ENCODE data around the gene UBR3.

UBR3 gene

DNA sequence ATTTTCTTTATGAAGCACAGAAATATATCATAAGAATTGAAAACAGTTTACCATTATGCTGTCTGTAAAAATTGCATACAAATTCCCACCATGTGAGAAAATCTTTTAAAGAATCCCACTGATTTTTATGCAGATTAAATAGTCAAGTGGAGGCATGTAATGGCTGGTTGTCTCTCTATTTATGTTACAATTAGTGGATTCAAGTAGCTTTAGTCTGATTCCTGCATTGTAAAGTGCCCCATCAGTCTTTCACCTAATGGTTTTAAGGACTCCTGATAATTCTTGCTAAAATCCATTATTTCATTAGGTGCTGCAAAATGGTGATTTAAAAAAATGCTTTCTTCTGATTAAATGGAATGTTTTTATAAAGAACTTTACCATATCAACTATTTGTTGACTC lies 202.3 kb downstream of the UBR3 start:
- TF ChIP-seq CEBPB (IDR thresholded peaks at IDR 0.05) (no peak), ZBTB7A (IDR thresholded peaks at IDR 0.05; ENCODE audit: low read depth) (no peak), TCF12 (IDR thresholded peaks at IDR 0.05; ENCODE audit: low read depth) (no peak), EGR1 (IDR thresholded peaks at IDR 0.05) (no peak), YY1 (IDR thresholded peaks at IDR 0.05; ENCODE audit: low read depth) (no peak), FOXM1 (IDR thresholded peaks at IDR 0.05; ENCODE audit: borderline replicate concordance, low read depth) (no peak), NFIC (IDR thresholded peaks at IDR 0.05) (no peak), CREB1 (IDR thresholded peaks at IDR 0.05; ENCODE audit: low read depth) (no peak), TAF1 (IDR thresholded peaks at IDR 0.05; ENCODE audit: low read depth) (no peak), RAD21 (IDR thresholded peaks at IDR 0.05; ENCODE audit: low read depth) (no peak), TEAD4 (IDR thresholded peaks at IDR 0.05) (no peak)
- TF ChIP-seq, protein P1, sequence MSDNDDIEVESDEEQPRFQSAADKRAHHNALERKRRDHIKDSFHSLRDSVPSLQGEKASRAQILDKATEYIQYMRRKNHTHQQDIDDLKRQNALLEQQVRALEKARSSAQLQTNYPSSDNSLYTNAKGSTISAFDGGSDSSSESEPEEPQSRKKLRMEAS (IDR thresholded peaks at IDR 0.05): no peak
- TF ChIP-seq, protein P2, sequence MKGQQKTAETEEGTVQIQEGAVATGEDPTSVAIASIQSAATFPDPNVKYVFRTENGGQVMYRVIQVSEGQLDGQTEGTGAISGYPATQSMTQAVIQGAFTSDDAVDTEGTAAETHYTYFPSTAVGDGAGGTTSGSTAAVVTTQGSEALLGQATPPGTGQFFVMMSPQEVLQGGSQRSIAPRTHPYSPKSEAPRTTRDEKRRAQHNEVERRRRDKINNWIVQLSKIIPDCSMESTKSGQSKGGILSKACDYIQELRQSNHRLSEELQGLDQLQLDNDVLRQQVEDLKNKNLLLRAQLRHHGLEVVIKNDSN (IDR thresholded peaks at IDR 0.05): no peak

DNA sequence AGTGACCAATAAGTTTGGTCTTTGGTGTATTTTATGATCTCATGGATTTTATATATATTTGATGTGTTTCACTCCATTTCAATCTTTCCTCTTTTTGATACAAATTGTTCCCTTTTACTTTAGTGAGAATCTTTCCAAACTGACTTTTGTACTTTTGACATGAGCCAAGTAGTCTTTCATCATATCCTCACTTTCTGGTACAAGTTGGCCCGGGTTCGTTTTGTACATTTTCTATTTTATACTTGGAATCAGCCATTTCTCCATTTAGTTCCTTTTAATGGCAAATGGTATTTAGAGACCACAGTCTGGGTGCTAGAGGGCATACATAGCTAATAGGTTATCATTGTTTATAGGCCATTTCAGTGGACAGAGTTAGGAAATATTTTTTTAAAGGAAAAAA lies 202.8 kb downstream of the UBR3 start:
- TF ChIP-seq EP300 (IDR thresholded peaks at IDR 0.05; ENCODE audit: borderline replicate concordance) (no peak), TCF12 (IDR thresholded peaks at IDR 0.05; ENCODE audit: low read depth) (no peak), NFIC (IDR thresholded peaks at IDR 0.05) (no peak), RAD21 (IDR thresholded peaks at IDR 0.05; ENCODE audit: low read depth) (no peak), CEBPB (IDR thresholded peaks at IDR 0.05) (no peak)

DNA sequence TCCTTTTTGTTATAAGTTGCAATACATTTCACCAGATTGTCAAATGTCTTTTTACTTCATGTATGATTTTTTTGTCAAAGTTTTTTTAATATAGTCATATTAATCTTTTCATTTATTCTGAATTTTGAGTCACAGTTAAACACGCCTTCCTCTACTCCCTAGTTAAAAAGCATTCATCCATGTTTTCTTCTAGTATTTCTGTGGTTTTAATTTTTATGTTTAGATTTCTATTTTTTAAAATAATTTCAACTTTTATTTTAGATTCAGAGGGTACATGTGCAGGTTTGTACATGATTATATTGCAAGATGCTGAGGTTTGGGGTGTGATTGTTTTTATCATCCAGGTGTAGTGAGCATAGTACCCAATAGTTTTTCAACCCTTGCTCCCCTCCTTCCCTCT lies 204.0 kb downstream of the UBR3 start:
- TF ChIP-seq NFIC (IDR thresholded peaks at IDR 0.05): no peak
- no peak for TF ChIP-seq TEAD4 (IDR thresholded peaks at IDR 0.05)
- no peak for TF ChIP-seq YY1 (IDR thresholded peaks at IDR 0.05; ENCODE audit: low read depth)

DNA sequence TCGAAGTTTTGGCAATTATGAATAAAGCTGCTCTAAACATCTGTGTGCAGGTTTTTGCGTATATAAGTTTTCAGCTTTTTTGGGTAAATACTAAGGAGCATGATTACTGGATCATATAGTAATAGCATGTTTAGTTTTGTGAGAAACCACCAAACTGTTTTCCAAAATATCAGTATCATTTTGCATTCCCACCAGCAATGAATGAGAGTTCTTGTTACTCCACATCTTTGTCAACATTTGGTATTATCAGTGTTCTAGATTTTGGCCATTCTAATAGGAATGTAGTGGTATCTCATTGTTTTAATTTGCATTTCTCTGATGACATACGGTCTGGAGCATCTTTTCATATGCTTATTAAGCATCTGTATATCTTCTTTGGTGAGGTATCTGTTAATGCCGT lies 207.3 kb downstream of the UBR3 start:
- TF ChIP-seq ZBTB7A (IDR thresholded peaks at IDR 0.05; ENCODE audit: low read depth) (no peak), EGR1 (IDR thresholded peaks at IDR 0.05) (no peak), YY1 (IDR thresholded peaks at IDR 0.05; ENCODE audit: low read depth) (no peak), TAF1 (IDR thresholded peaks at IDR 0.05; ENCODE audit: low read depth) (no peak), NFIC (IDR thresholded peaks at IDR 0.05) (no peak)
- TF ChIP-seq, protein P1 (IDR thresholded peaks at IDR 0.05): no peak
- TF ChIP-seq, protein P3, sequence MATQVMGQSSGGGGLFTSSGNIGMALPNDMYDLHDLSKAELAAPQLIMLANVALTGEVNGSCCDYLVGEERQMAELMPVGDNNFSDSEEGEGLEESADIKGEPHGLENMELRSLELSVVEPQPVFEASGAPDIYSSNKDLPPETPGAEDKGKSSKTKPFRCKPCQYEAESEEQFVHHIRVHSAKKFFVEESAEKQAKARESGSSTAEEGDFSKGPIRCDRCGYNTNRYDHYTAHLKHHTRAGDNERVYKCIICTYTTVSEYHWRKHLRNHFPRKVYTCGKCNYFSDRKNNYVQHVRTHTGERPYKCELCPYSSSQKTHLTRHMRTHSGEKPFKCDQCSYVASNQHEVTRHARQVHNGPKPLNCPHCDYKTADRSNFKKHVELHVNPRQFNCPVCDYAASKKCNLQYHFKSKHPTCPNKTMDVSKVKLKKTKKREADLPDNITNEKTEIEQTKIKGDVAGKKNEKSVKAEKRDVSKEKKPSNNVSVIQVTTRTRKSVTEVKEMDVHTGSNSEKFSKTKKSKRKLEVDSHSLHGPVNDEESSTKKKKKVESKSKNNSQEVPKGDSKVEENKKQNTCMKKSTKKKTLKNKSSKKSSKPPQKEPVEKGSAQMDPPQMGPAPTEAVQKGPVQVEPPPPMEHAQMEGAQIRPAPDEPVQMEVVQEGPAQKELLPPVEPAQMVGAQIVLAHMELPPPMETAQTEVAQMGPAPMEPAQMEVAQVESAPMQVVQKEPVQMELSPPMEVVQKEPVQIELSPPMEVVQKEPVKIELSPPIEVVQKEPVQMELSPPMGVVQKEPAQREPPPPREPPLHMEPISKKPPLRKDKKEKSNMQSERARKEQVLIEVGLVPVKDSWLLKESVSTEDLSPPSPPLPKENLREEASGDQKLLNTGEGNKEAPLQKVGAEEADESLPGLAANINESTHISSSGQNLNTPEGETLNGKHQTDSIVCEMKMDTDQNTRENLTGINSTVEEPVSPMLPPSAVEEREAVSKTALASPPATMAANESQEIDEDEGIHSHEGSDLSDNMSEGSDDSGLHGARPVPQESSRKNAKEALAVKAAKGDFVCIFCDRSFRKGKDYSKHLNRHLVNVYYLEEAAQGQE (IDR thresholded peaks at IDR 0.05; ENCODE audit: low read depth): no peak

DNA sequence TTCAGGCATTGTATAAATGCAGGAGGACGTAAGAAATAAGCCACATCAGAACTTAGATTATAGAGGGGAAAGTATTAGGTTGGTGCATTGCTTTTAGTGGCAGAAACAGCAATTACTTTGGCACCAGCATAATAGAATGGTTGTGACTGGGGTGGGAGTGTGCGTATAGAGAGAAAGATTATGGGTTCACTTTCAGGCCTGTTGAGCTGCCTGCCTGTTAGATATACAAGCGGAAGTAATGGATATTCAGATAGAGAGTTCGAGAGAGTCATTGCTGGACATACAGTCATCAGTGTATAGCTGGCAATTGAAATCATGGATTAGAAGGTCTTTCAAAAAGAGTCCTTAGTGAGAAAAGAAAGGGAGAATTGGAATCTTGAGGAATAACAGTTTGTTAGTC lies 211.5 kb downstream of the UBR3 start:
- no peak for TF ChIP-seq CEBPB (IDR thresholded peaks at IDR 0.05)
- no peak for TF ChIP-seq TAF1 (IDR thresholded peaks at IDR 0.05; ENCODE audit: low read depth)
- TF ChIP-seq CREB1 (IDR thresholded peaks at IDR 0.05; ENCODE audit: low read depth): no peak
- TF ChIP-seq, protein P3 (IDR thresholded peaks at IDR 0.05; ENCODE audit: low read depth): no peak
- no peak for TF ChIP-seq NFIC (IDR thresholded peaks at IDR 0.05)
- TF ChIP-seq EP300 (IDR thresholded peaks at IDR 0.05; ENCODE audit: borderline replicate concordance): no peak
- TF ChIP-seq, protein P1 (IDR thresholded peaks at IDR 0.05): no peak
- TF ChIP-seq RAD21 (IDR thresholded peaks at IDR 0.05; ENCODE audit: low read depth): no peak
- TF ChIP-seq FOXM1 (IDR thresholded peaks at IDR 0.05; ENCODE audit: borderline replicate concordance, low read depth): no peak
- TF ChIP-seq YY1 (IDR thresholded peaks at IDR 0.05; ENCODE audit: low read depth): no peak
- no peak for TF ChIP-seq EGR1 (IDR thresholded peaks at IDR 0.05)
- TF ChIP-seq ZBTB7A (IDR thresholded peaks at IDR 0.05; ENCODE audit: low read depth): no peak
- no peak for TF ChIP-seq TCF12 (IDR thresholded peaks at IDR 0.05; ENCODE audit: low read depth)
- no peak for TF ChIP-seq TEAD4 (IDR thresholded peaks at IDR 0.05)
- TF ChIP-seq, protein P2 (IDR thresholded peaks at IDR 0.05): no peak

DNA sequence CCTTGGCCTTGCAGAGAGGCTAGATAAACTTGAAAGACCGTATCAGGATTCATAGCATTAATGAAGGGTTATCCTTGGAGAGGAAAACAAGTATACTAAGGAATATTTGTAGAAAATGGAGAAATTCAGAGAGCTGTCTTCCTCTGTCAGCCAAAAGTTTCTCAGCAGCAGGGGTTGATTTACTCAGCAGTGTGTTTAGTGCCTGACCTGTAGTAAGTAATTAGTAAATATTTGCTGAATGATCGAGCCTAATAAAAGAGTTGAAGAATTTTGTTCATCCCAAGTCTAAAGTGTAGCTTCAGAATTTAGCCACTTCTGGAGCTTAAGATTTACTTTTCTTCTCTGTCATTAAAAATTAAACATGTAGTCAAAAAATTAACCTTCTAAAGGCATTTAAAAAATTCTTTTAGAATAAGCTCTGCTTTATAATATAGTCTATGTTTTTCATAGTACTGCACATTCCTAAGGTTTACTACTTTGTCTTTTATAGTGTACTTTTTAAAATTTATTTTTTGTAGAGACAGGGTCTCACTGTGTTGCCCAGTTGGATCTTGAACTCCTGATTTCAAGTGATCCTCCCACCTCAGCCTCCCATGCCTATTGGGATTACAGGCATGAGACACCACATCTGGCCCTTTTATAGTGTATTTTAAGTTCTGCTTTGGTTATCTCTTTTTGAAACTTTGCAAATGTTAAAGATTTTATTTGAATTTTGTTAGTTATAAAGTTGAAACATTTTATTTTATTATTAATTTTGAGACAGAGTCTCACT lies 212.3 kb downstream of the UBR3 start:
- TF ChIP-seq CREB1 (IDR thresholded peaks at IDR 0.05; ENCODE audit: low read depth) (no peak), NFIC (IDR thresholded peaks at IDR 0.05) (no peak), FOXM1 (IDR thresholded peaks at IDR 0.05; ENCODE audit: borderline replicate concordance, low read depth) (no peak), TAF1 (IDR thresholded peaks at IDR 0.05; ENCODE audit: low read depth) (no peak), RAD21 (IDR thresholded peaks at IDR 0.05; ENCODE audit: low read depth) (no peak), YY1 (IDR thresholded peaks at IDR 0.05; ENCODE audit: low read depth) (no peak), EGR1 (IDR thresholded peaks at IDR 0.05) (no peak), EP300 (IDR thresholded peaks at IDR 0.05; ENCODE audit: borderline replicate concordance) (no peak)
- TF ChIP-seq, protein P2 (IDR thresholded peaks at IDR 0.05): no peak
- TF ChIP-seq, protein P3 (IDR thresholded peaks at IDR 0.05; ENCODE audit: low read depth): no peak
- TF ChIP-seq, protein P1 (IDR thresholded peaks at IDR 0.05): no peak
